Endodermal cell (in vitro differentiated cells): ENCODE results near the gene CTIF. TPM values are rescaled to one million over a fixed set of nuclear protein-coding genes. Genes with fewer than 3 reads are reported as not detected.

Experiments
- DNase-seq: peaks from one replicate; pipeline ENCODE4 v3.0.0-alpha.2; 2017
- H3K27ac ChIP-seq: 2 replicates; pipeline ENCODE4 v1.5.1; 2013; ENCODE audit warnings: mild to moderate bottlenecking, low read depth, low read length, moderate library complexity
- H3K27me3 ChIP-seq: 2 replicates; pipeline ENCODE4 v1.6.1; 2013; ENCODE audit warnings: mild to moderate bottlenecking, low read length, moderate library complexity; ENCODE audit not compliant: insufficient read depth, control insufficient read depth, poor library complexity, severe bottlenecking
- H3K36me3 ChIP-seq: 2 replicates; pipeline ENCODE4 v1.7.0; 2013; ENCODE audit warnings: mild to moderate bottlenecking, low read length, moderate library complexity; ENCODE audit not compliant: control insufficient read depth, insufficient read depth
- H3K4me1 ChIP-seq: one replicate; pipeline ENCODE4 v1.7.0; 2013; ENCODE audit warnings: low read length; ENCODE audit not compliant: control insufficient read depth, insufficient read depth
- H3K4me3 ChIP-seq: 2 replicates; pipeline ENCODE4 v1.5.1; 2013; ENCODE audit warnings: mild to moderate bottlenecking, low read length, moderate library complexity
- H3K9ac ChIP-seq: 2 replicates; pipeline ENCODE4 v1.6.1; 2013; ENCODE audit warnings: mild to moderate bottlenecking, low read length, moderate library complexity; ENCODE audit not compliant: poor library complexity, severe bottlenecking; ENCODE audit errors: extremely low read depth
- H3K9me3 ChIP-seq: 2 replicates; pipeline ENCODE4 v1.6.1; 2013; ENCODE audit warnings: mild to moderate bottlenecking, low read length, moderate library complexity; ENCODE audit not compliant: control insufficient read depth
- H3K27ac Mint-ChIP-seq: 2 replicates; pipeline ENCODE4 v1.8.0; 2020; ENCODE audit warnings: mixed read lengths
- H3K27me3 Mint-ChIP-seq: 2 replicates; pipeline ENCODE4 v1.8.0; 2021; ENCODE audit warnings: mild to moderate bottlenecking, mixed read lengths; ENCODE audit not compliant: insufficient read depth
- H3K36me3 Mint-ChIP-seq: 2 replicates; pipeline ENCODE4 v1.8.0; 2020; ENCODE audit warnings: low read depth, mixed read lengths
- H3K4me1 Mint-ChIP-seq: 2 replicates; pipeline ENCODE4 v1.8.0; 2020; ENCODE audit warnings: mixed read lengths
- H3K4me3 Mint-ChIP-seq: 2 replicates; pipeline ENCODE4 v1.8.0; 2020; ENCODE audit warnings: mild to moderate bottlenecking, moderate library complexity, mixed read lengths
- H3K9me3 Mint-ChIP-seq: 2 replicates; pipeline ENCODE4 v1.8.0; 2020; ENCODE audit warnings: mild to moderate bottlenecking, mixed read lengths
- WGBS, 2 experiments: methylation state at CpG; one replicate each; pipeline versions ENCODE4 v1.1.5 to v1.1.7; 2013; ENCODE audit warnings: missing lambda C conversion rate in 2 of 2, mixed read lengths in 1 of 2; ENCODE audit not compliant: insufficient coverage in 1 of 2, insufficient read length in 1 of 2; 5-methylcytosine and 5-hydroxymethylcytosine counted together
- total RNA-seq, 2 donors: library from RNA; stranded (reverse); fragmentation: NEBNext Ultra II Directional in 1 of 2; extraction: Animal tissue kit (Norgen Biotek cat#: 25700) in 1 of 2; gene quantifications; 2 replicates in 1 of 2; 3 replicates in 1 of 2; pipeline ENCODE4 v1.2.1, GENCODE V29; 2021
- TF ChIP-seq, protein P1 (sequence below): fragments of 200-600 bp; sonication (generic); conservative IDR thresholded peaks from 2 replicates; pipeline ENCODE4 v1.5.0; 2021; ENCODE audit warnings: antibody characterized with exemption, mild to moderate bottlenecking

The CTIF gene
- total RNA-seq, 2 donors from 2014 or later, result 33.8 to 41.6 TPM

DNA sequence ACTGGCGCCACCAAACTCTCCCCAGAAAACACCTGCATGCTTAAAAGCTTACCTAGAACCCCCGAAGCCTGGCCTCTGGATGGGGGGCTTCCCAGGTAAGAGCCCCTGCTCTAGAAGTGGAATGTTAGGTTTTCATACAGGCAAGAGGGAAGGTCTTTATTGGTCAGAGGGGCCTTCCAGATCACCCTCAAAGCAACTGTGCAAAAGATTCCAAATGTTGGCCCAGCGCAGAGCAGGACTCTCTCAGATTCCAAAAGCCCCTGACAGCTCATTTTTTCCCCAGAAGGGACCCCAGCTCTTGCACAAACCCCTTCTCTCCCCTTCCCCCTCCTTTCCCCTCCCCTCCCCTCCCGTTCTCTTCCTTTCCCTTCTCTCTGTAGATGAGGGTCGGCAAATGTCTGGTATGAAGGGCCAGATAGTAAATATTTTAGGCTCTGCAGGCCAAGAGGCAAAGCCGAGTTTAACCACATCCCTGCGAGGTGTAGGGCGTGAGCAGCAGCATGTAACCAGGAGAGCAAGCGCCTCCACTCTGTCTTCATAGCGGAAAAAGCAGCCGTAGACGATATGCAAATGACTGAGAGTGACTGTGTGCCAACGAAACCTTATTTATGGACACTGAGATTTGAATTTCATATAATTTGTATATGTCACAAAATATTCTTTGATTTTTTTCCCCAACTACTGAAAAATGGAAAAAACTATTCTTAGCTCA is 295.0 kb downstream of the CTIF start:
- DNase-seq, result peak; percentile 38
- Histone ChIP-seq H3K27ac (no peak overlapping the region), H3K4me1 (peaks cover 7% of the 10 kb centered on the region), H3K4me3 (no peak overlapping the region), H3K36me3 (peaks cover 4% of the 10 kb centered on the region), H3K27me3 (no peaks in the 10 kb centered on the region), H3K9me3 (no peaks in the 10 kb centered on the region), H3K9ac (no peak overlapping the region)
- Mint-ChIP-seq H3K27me3 (no peaks in the 10 kb centered on the region), H3K27ac (no peak overlapping the region), H3K4me1 (peaks cover 22% of the 10 kb centered on the region), H3K36me3 (peaks cover 6% of the 10 kb centered on the region), H3K9me3 (no peaks in the 10 kb centered on the region), H3K4me3 (no peak overlapping the region)
- TF ChIP-seq, protein P1, sequence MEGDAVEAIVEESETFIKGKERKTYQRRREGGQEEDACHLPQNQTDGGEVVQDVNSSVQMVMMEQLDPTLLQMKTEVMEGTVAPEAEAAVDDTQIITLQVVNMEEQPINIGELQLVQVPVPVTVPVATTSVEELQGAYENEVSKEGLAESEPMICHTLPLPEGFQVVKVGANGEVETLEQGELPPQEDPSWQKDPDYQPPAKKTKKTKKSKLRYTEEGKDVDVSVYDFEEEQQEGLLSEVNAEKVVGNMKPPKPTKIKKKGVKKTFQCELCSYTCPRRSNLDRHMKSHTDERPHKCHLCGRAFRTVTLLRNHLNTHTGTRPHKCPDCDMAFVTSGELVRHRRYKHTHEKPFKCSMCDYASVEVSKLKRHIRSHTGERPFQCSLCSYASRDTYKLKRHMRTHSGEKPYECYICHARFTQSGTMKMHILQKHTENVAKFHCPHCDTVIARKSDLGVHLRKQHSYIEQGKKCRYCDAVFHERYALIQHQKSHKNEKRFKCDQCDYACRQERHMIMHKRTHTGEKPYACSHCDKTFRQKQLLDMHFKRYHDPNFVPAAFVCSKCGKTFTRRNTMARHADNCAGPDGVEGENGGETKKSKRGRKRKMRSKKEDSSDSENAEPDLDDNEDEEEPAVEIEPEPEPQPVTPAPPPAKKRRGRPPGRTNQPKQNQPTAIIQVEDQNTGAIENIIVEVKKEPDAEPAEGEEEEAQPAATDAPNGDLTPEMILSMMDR, result no peak
- 88 to 92% methylated on average over 8 to 13 of the region's 13 CpGs for WGBS, 2 experiments

DNA sequence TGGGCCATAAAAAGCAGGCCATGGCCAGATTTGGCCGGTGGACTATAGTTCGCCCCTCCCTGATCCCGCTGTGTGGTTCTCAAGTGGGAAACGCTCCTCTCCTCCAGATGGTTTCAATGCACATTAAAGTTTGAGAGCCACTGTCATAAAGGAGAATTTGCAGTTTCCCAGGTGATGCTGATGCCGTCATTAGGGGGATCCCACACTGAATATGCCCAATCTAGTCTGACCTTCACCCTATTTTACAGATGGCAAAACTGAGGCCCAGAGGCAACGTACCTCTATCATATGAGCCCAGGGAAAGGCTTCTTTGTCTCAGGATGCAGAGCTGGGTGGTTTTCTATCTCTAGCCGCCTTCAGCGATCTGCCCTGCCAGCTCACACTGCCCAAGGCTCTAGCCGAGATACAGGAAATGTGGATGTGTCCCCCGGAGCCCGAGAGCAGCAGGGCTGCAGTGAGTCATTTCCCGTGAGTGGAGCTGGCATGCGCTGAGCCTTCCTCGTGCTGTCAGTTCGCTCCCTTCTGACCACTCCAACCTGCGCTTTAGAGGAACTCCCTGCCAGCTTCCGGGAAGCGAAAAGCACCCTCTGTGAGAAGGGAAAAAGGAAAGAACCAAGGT is 295.7 kb downstream of the CTIF start:
- no peaks in the 10 kb centered on the region for H3K27me3 ChIP-seq
- Mint-ChIP-seq H3K27me3 (no peaks in the 10 kb centered on the region), H3K27ac (no peak overlapping the region), H3K9me3 (no peaks in the 10 kb centered on the region), H3K4me1 (peaks cover 16% of the 10 kb centered on the region), H3K36me3 (peaks cover 6% of the 10 kb centered on the region), H3K4me3 (no peak overlapping the region)
- TF ChIP-seq, protein P1, result no peak
- no peak overlapping the region for H3K27ac ChIP-seq
- H3K36me3 ChIP-seq, result peaks cover 4% of the 10 kb centered on the region
- 67 to 82% methylated on average over 15 to 18 of the region's 18 CpGs for WGBS, 2 experiments
- H3K4me1 ChIP-seq, result peaks cover under 1% of the 10 kb centered on the region
- peak; percentile 80 for DNase-seq
- no peaks in the 10 kb centered on the region for H3K9me3 ChIP-seq
- H3K4me3 ChIP-seq, result no peak overlapping the region
- H3K9ac ChIP-seq, result no peak overlapping the region

DNA sequence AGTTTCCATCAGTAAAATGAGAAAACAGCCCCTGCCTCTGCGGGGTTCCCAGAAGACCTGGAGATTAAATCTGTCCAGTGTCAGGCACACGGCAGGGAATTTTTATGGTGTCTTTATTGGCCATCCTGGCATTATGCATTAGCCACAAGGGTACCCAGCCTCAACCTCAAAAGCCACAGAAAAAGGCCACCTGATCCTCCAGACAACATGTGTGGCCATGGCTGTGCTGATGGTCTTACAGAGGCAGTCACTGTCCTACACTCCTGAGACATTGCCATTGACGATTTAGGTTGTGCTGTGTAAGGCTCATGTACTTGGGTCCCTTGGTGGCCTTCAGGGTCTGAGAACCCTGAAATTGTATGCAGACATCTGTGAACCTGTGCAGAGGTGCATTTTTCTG is 296.3 kb downstream of the CTIF start:
- Mint-ChIP-seq H3K27ac (no peak overlapping the region), H3K36me3 (peaks cover 6% of the 10 kb centered on the region), H3K4me3 (no peak overlapping the region), H3K9me3 (no peaks in the 10 kb centered on the region), H3K4me1 (peaks cover 14% of the 10 kb centered on the region), H3K27me3 (no peaks in the 10 kb centered on the region)
- Histone ChIP-seq H3K36me3 (peaks cover 4% of the 10 kb centered on the region), H3K4me3 (no peak overlapping the region), H3K4me1 (no peaks in the 10 kb centered on the region), H3K27me3 (no peaks in the 10 kb centered on the region), H3K27ac (no peak overlapping the region), H3K9ac (no peak overlapping the region), H3K9me3 (no peaks in the 10 kb centered on the region)
- peak; percentile 37 for DNase-seq
- WGBS, 2 experiments, result 81 to 96% methylated on average over 3 of the region's 3 CpGs
- TF ChIP-seq, protein P1, result no peak
